GM23338 (cell line): ENCODE data around the gene KIF25. TPM values are rescaled to one million over a fixed set of nuclear protein-coding genes. Genes with fewer than 3 reads are reported as not detected.
A peak's percentile ranks its signal among the peaks of the same experiment; 100 is the strongest.

ENCODE experiments used
- ATAC-seq: fragments of 200-7000 bp; cut with Tn5 transposase; 3 replicates; pipeline ENCODE4 v1.9.1; 2020
- DNase-seq: peaks from one replicate; pipeline ENCODE4 v3.0.0-alpha.2; 2015; ENCODE audit warnings: low spot score
- H2AFZ ChIP-seq: fragments of 200-600 bp; sonication (generic); 2 replicates; pipeline ENCODE4 v1.8.0; 2016; ENCODE audit warnings: antibody characterized with exemption, mild to moderate bottlenecking, moderate library complexity
- H3F3A ChIP-seq: fragments of 200-600 bp; sonication (generic); replicated peaks from 2 replicates; pipeline ENCODE4 v1.8.0; 2017; ENCODE audit warnings: antibody characterized with exemption, mixed run types, low read depth
- H3K27ac ChIP-seq: fragments of 200-600 bp; sonication (generic); 2 replicates; pipeline ENCODE4 v1.6.1; 2016; ENCODE audit warnings: low read depth
- H3K27me3 ChIP-seq: fragments of 200-600 bp; sonication (generic); 2 replicates; pipeline ENCODE4 v1.8.0; 2016; ENCODE audit warnings: mild to moderate bottlenecking, mixed run types, moderate library complexity; ENCODE audit not compliant: insufficient read depth
- H3K36me3 ChIP-seq: fragments of 200-600 bp; sonication (generic); 2 replicates; pipeline ENCODE4 v1.8.0; 2016; ENCODE audit warnings: mild to moderate bottlenecking; ENCODE audit not compliant: insufficient read depth
- H3K4me1 ChIP-seq: fragments of 200-600 bp; sonication (generic); 2 replicates; pipeline ENCODE4 v1.8.0; 2016; ENCODE audit warnings: mild to moderate bottlenecking, moderate library complexity; ENCODE audit not compliant: insufficient read depth
- H3K4me2 ChIP-seq: fragments of 200-600 bp; sonication (generic); 2 replicates; pipeline ENCODE4 v1.7.1; 2017; ENCODE audit warnings: mixed run types
- H3K4me3 ChIP-seq: fragments of 200-600 bp; sonication (generic); 2 replicates; pipeline ENCODE4 v1.6.1; 2016; ENCODE audit warnings: mixed run types
- H3K79me2 ChIP-seq: fragments of 200-600 bp; sonication (generic); replicated peaks from 2 replicates; pipeline ENCODE4 v1.8.0; 2017; ENCODE audit warnings: mild to moderate bottlenecking; ENCODE audit not compliant: insufficient read depth
- H3K9me2 ChIP-seq: fragments of 200-600 bp; sonication (generic); 2 replicates; pipeline ENCODE4 v1.8.0; 2017; ENCODE audit not compliant: insufficient read depth
- H4K20me1 ChIP-seq: fragments of 200-600 bp; sonication (generic); replicated peaks from 2 replicates; pipeline ENCODE4 v1.8.0; 2017; ENCODE audit warnings: mild to moderate bottlenecking; ENCODE audit not compliant: insufficient read depth
- H3K27ac Mint-ChIP-seq: 2 replicates; pipeline ENCODE4 v1.8.0; 2020; ENCODE audit warnings: inconsistent platforms, mild to moderate bottlenecking, moderate library complexity, mixed read lengths
- H3K27me3 Mint-ChIP-seq: 3 replicates; pipeline ENCODE4 v1.8.0; 2022; ENCODE audit warnings: low read depth, mild to moderate bottlenecking, moderate library complexity, mixed read lengths, inconsistent platforms; ENCODE audit not compliant: insufficient read depth, poor library complexity
- H3K36me3 Mint-ChIP-seq: 3 replicates; pipeline ENCODE4 v1.8.0; 2021; ENCODE audit warnings: low read depth, mild to moderate bottlenecking, inconsistent platforms, moderate library complexity, mixed read lengths
- H3K4me1 Mint-ChIP-seq: 3 replicates; pipeline ENCODE4 v1.8.0; 2020; ENCODE audit warnings: mild to moderate bottlenecking, inconsistent platforms, mixed read lengths
- H3K4me3 Mint-ChIP-seq: 3 replicates; pipeline ENCODE4 v1.8.0; 2021; ENCODE audit warnings: moderate library complexity, mild to moderate bottlenecking, inconsistent platforms, mixed read lengths
- H3K9me3 Mint-ChIP-seq: 3 replicates; pipeline ENCODE4 v1.8.0; 2020; ENCODE audit warnings: moderate library complexity, mild to moderate bottlenecking, inconsistent platforms, mixed read lengths
- CREB1 ChIP-seq: fragments of 250-450 bp; sonication (Bioruptor Pico); IDR thresholded peaks from 2 replicates; pipeline ENCODE4 v1.5.0; 2020; ENCODE audit warnings: low read depth, mild to moderate bottlenecking, moderate library complexity
- CTCF ChIP-seq, 2 experiments: fragments of 200-600 bp in 1 of 2; sonication (generic) in 1 of 2; conservative IDR thresholded peaks; 2 replicates each; pipeline versions ENCODE4 v1.5.1 to v1.6.1; 2016 to 2017; ENCODE audit warnings: antibody characterized with exemption in 2 of 2, low read depth in 2 of 2, mild to moderate bottlenecking in 2 of 2, moderate library complexity in 1 of 2
- ETS1 ChIP-seq: IDR thresholded peaks from 2 replicates; pipeline ENCODE4 v1.6.1; 2016; ENCODE audit warnings: antibody characterized with exemption
- EZH2 ChIP-seq: fragments of 200-600 bp; sonication (generic); IDR thresholded peaks from one replicate; pipeline ENCODE4 v1.8.0; 2017; ENCODE audit warnings: antibody characterized with exemption, mild to moderate bottlenecking, low read depth; ENCODE audit not compliant: unreplicated experiment
- EZH2phosphoT487 ChIP-seq: fragments of 200-600 bp; sonication (generic); IDR thresholded peaks from one replicate; pipeline ENCODE4 v1.8.1; 2018; ENCODE audit warnings: antibody characterized with exemption; ENCODE audit not compliant: unreplicated experiment
- JUNB ChIP-seq: IDR thresholded peaks from one replicate; pipeline ENCODE4 v1.6.1; 2016; ENCODE audit warnings: antibody characterized with exemption; ENCODE audit not compliant: unreplicated experiment
- NANOG ChIP-seq: IDR thresholded peaks from 2 replicates; pipeline ENCODE4 v1.6.1; 2016; ENCODE audit warnings: antibody characterized with exemption, borderline replicate concordance
- POLR2AphosphoS5 ChIP-seq: IDR thresholded peaks from 2 replicates; pipeline ENCODE4 v1.6.1; 2016; ENCODE audit warnings: antibody characterized with exemption, low read depth
- REST ChIP-seq: IDR thresholded peaks from one replicate; pipeline ENCODE4 v1.6.1; 2018; ENCODE audit warnings: antibody characterized with exemption; ENCODE audit not compliant: unreplicated experiment
- STAT1 ChIP-seq: IDR thresholded peaks from one replicate; pipeline ENCODE4 v1.6.1; 2016; ENCODE audit warnings: antibody characterized with exemption; ENCODE audit not compliant: unreplicated experiment
- ZNF114 ChIP-seq: fragments of 250-450 bp; sonication (Bioruptor Pico); IDR thresholded peaks from 2 replicates; pipeline ENCODE4 v1.5.0; 2020; ENCODE audit warnings: mild to moderate bottlenecking, moderate library complexity
- ZNF331 ChIP-seq: fragments of 250-450 bp; sonication (Bioruptor Pico); IDR thresholded peaks from 2 replicates; pipeline ENCODE4 v1.5.0; 2020; ENCODE audit warnings: low read depth, mild to moderate bottlenecking, moderate library complexity
- polyA plus RNA-seq: library from polyadenylated mRNA; unstranded; fragments of >200 nt; fragmentation: Nextera tagmentation; extraction: Ambion mirVana; gene quantifications from 2 replicates; pipeline ENCODE4 v1.2.1, GENCODE V29; 2016
- total RNA-seq: library from RNA; depleted of rRNA; stranded (reverse); fragments of >200 nt; shearing (Covaris generic); gene quantifications from 2 replicates; pipeline ENCODE4 v1.2.3, GENCODE V29; 2014

KIF25 gene
- total and polyA plus RNA-seq, 2 experiments from 2014 or later = 0.69 to 0.76 TPM

- ATAC-seq = peak; percentile 16
- TF ChIP-seq POLR2AphosphoS5 = no peak
- H3K4me1 ChIP-seq = no peaks in the 10 kb centered on the region
- H3K79me2 ChIP-seq = no peaks in the 10 kb centered on the region
- H3F3A ChIP-seq = no peaks in the 10 kb centered on the region
- no peak overlapping the region for H3K4me2 ChIP-seq
- no peaks in the 10 kb centered on the region for H3K9me2 ChIP-seq
- no peaks in the 10 kb centered on the region for H3K36me3 ChIP-seq
- no peaks in the 10 kb centered on the region for H3K36me3 Mint-ChIP-seq
- peaks cover 18% of the 10 kb centered on the region for H3K27me3 Mint-ChIP-seq
- no peak overlapping the region for H3K4me3 Mint-ChIP-seq
- H3K4me3 ChIP-seq = no peak overlapping the region
- no peaks in the 10 kb centered on the region for H3K27me3 ChIP-seq
- H4K20me1 ChIP-seq = no peaks in the 10 kb centered on the region
- H3K27ac ChIP-seq = no peak overlapping the region
- no peak overlapping the region for H2AFZ ChIP-seq
- no peak overlapping the region for H3K27ac Mint-ChIP-seq
- no peak for DNase-seq
- peaks cover 31% of the 10 kb centered on the region for H3K4me1 Mint-ChIP-seq
- no peaks in the 10 kb centered on the region for H3K9me3 Mint-ChIP-seq
These were observed 87.1 kb downstream of the KIF25 start for GRCh38 chr6:168084465-168085160.

- Histone ChIP-seq H3F3A (no peaks in the 10 kb centered on the region), H3K36me3 (no peaks in the 10 kb centered on the region), H3K4me2 (no peak overlapping the region), H3K9me2 (no peaks in the 10 kb centered on the region), H4K20me1 (no peaks in the 10 kb centered on the region), H3K27ac (no peak overlapping the region), H3K4me1 (no peaks in the 10 kb centered on the region), H3K4me3 (no peak overlapping the region), H3K79me2 (no peaks in the 10 kb centered on the region), H3K27me3 (no peaks in the 10 kb centered on the region), H2AFZ (no peak overlapping the region)
- Mint-ChIP-seq H3K27me3 (peaks cover 19% of the 10 kb centered on the region), H3K36me3 (no peaks in the 10 kb centered on the region), H3K4me3 (no peak overlapping the region), H3K4me1 (peaks cover 40% of the 10 kb centered on the region), H3K27ac (no peak overlapping the region), H3K9me3 (no peaks in the 10 kb centered on the region)
- ATAC-seq (no peak), DNase-seq (no peak)
- TF ChIP-seq STAT1 (no peak), REST (no peak), JUNB (no peak), CREB1 (CRISPR knock-in tag) (no peak), POLR2AphosphoS5 (no peak), EZH2phosphoT487 (no peak), CTCF (conservative IDR thresholded peaks at IDR 0.05; ENCODE audit: low read depth in 2 of 2) (no peak), ZNF114 (no peak), EZH2 (no peak), NANOG (no peak), ETS1 (no peak), ZNF331 (no peak)
These were observed 88.6 kb downstream of the KIF25 start for GRCh38 chr6:168086066-168086465.
